KBM-7 (cell line): ENCODE data around the gene CFAP157.
"Not testable (repeated sequence)": the region's sequence is repeated elsewhere in the genome, so short reads cannot be mapped to it uniquely, and the experiment has no call there.

Experiments used
- DNase-seq: peaks from one replicate; pipeline ENCODE4 v3.0.0-alpha.2; 2015
- in situ Hi-C: fragments of 300-500 bp; cut with MboI; formaldehyde crosslinking; loops from 2 replicates; pipeline ENCODE4 v1.14.3; 2020; ENCODE audit warnings: low sequenced_read_pairs, low pct_unique_long_range_greater_than_20kb, mixed read lengths

Gene CFAP157

DNA sequence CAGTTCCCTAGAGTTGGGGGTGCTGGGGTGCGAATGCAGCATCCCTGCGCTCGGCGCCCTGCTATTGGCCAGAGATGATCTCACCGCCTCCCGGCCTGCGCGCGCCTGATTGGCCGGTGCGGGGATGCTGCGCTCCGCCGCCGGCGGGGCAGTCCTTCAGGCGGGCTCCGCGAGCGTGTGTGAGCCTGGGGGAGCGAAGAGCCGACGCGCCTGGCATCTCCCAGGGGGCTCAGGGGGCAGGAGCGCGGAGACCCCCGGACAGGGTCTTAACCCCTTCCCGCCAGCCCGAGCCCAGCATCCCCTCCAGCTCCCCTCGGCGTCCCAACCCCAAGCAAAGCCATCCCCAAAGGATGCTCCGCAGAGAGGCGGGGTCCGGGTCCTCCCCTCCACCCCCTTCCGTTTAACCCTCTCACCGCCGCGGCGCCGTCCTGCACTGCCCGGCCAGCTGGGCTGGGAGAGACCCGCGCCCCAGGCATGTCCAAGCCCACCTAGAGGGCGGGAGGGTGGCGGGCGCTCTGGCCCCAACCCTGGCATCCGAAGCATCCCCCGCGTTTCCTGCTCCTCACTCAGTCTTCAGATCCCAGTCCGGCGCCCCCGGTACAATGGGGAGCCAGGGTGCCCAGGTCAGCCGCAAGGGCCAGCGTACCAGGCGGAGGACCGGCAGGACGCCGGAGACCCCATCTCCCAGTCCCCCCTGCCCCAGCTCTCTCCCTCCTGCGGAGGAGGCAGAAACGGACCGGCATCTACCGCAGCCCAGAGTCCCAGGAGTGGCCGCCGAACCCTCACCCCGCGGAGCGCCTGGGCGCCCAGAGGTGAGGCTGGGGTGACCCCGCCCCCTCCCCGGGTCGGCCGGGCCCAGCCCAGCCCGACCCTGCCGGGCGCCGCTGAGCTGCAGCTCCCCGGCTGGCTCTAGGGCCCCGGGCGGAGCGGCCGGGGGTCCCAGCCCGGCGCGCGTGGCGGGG, 47.6 kb downstream of the CFAP157 start:
- in situ Hi-C loops, result no loop called here
- DNase-seq, result no peak

DNA sequence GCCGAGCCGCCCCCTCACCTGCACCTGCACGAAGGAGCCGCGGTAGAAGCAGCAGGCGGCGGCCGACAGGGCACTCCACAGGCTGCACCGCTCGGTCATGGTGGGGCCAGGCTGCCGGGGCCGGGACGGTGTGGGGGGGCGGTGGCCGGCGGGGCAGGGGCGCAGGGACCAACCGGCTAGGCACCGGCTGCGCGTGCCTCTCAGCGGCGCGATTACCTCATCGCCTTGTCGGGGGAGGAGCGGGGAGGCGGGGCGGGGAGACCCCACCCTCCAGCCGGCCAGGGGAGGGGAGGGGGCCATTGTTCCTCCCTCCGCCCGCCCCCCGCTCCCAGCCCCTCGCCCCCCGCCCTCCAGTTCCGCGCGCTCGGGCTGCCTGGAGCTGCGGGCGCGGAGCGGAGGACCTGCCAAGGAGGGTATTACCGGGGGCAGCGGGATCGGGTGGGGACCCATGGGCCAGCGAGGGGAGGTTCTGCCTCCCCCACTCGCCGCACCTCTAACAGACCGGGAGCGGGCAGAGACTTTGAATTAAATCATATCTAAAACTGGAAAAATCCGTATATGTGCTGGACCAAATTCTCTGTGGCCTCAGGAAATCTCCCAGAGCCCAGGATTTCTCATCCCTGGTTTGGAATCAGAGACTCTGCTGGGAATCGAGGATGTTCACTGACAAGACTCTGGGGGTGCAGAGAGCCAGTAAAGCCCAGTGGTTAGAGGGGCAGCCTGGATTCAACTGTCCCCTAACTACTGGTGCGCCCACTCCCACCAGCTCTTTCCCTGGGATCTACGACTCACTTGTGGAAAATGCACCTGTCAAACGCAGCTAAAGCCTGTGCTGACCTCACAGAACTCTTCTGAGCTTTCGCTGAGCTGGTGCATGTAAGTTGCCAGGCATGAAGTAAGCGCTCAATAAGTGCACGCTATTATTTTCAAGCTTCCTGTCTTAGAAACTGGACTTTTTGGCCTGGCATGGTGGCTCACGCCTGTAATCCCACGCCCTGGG, 48.6 kb downstream of the CFAP157 start:
- in situ Hi-C loops, result no loop called here
- no peak for DNase-seq

DNA sequence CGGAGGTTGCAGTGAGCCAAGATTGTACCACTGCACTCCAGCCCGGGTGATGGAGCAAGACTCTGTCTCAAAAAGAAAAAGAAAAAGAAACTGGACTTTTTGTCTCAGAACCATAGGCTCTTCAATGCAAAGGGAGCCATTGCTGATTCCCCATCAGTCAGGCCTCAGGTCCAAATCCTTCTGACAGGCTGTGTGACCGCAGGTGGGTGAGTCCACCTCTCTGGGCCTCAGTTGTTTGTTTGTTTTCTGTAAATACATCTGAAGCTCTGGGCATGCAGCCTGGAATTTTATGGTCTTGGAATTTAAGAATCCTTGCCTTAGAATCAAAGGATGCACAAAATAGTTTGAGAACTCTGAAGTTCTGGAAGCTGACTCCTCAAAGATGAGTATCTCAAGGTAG, 49.4 kb downstream of the CFAP157 start:
- in situ Hi-C loops, result no loop called here
- DNase-seq, result no peak

DNA sequence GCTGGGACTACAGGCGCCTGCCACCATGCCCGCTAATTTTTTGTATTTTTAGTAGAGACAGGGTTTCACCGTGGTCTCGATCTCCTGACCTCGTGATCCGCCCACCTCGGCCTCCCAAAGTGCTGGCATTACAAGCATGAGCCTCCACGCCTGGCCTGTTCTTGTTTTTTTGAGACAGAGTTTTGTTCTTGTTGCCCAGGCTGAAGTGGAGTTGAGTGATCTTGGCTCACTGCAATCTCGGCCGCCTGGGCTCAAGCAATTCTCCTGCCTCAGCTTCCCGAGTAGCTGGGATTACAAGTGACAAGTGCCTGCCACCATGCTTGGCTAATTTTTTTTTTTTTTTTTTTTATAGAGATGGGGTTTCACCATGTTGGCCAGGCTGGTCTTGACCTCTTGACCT, 50.0 kb downstream of the CFAP157 start:
- in situ Hi-C loops, DNase-seq: not testable (repeated sequence)

DNA sequence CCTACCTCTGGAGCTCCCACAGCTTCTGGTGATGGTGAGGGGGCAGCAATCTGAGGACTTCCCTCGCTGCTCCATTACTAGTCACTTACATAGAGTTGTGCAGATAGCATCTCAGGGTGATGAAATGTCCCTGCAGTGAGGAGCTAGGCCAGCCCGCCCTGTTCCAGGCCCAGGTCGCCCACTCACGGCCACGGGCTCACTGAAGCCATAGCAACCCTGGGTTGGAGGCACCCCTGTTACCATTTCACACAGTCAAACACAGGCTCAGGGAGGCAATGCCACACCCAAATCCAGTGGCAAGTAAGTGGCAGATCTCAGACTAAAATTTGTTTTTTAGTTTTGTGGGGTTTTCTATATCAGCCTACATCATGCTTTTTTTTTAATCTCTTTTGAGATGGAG, 52.1 kb downstream of the CFAP157 start:
- in situ Hi-C loops, result no loop called here
- no peak for DNase-seq

DNA sequence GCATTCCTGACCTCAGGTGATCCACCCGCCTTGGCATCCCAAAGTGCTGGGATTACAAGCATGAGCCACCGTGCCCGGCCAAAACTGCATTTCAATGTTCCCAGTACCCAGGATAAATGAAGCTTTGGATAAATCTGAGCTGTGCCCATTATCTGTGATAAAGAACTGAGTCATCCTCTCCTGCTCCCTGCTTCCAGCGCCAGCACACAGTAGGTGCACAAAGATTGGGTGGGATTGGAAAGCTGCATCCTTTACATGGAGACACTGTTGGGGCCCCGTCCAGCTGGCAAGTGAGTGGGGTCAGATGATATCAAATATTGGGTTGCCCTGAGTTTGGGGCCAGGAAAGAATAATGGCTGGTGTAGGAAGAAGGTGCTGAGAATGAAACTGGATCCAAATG, 54.3 kb downstream of the CFAP157 start:
- DNase-seq, result no peak
- in situ Hi-C loops, result no loop called here

DNA sequence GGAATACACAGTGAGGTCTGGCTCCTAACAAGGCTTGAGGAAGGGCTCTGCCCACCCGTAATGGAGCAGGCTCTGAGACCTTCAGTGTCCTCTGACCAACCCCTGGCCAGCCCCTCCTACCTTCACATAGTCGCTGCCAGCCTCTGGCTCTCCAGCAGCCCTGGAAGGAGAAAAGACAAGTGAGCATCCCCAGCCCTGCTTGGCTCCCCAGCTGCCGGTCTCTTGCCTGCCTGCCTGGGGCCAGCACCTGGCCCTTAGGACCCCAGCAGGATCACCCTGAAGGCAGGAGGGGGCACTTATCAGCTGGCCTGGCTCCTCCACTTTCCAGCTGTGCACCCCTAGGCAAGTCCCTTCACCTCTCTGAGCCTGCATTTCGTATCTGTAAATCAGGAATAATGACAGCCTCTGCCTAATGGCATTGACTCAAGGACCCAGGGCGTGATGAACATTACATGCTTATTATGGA, 54.7 kb downstream of the CFAP157 start:
- in situ Hi-C loops, result no loop called here

DNA sequence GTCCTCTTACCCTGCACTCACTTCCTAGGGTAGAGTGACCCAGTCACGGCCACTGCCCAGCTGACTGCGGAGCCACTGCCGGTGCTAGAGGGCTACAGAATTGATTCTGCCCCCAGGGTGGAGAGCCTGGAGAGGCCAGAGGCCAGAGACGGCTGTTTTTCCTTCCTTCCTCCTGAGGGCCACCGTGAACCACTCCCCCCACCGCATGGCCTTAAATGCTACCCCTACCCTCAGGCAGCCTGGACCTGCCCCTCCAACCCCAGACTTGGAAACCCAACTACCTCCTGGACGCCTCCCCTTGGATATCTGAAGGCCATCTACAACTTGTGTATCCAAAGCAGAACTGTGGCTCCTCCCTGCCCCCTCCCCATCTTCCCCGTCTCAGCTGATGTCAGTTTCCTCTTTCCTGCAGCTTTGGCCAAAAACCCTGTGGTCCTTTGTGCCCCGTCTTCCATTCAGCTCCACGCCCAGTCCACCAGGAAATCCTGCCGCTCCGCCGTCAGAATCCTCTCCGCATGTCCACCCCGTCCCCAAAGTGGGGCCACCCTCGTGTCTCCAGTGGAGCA, 55.4 kb downstream of the CFAP157 start:
- in situ Hi-C loops, result no loop called here
- peak; percentile 60 for DNase-seq

More for the DNA sequence above, 54.7 kb downstream of the CFAP157 start:
- no peak for DNase-seq

DNA sequence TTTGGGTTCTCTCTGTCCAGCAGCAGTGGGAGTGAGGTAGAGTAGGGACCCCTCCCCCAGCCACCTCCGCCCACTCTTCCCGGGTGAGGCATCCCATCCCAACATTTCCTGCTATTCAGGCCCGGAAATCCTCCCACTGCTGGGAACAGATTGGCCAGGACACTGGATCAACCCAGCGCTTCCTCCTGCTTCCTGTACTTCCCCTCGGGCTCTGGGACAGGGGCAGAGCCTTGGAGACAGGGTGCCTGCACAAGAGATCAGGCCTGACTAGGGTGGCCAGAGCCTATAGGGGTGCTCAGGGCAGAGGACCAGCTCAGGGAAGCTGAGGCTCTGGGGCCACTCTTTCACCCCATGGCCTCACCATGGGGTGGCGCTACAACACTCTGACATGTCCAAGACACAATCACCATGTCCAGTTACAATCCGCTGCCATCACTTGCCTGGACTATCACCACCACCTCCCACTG, 57.2 kb downstream of the CFAP157 start:
- in situ Hi-C loops, result no loop called here
- DNase-seq, result peak; percentile 62

DNA sequence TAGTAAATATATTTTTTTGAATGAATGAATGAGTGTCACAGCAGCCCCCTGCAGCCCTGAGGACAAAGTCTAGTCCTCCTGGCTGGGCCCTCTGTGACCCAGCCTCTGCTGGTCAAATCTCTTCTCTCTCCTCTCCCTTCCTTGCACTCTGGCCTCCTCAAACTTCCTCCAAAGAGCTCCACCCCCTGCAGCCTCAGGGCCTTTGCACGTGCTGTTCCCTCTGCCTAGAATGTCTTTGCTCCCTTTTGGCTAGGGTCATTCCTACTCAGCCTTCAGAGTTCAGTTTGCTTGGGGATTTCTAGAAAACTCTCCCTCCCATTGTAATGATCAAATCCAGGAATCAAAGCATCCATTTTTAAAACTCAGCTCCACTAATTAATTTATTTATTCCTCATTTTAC, 58.6 kb downstream of the CFAP157 start:
- DNase-seq, result no peak
- in situ Hi-C loops, result no loop called here
